ENCODE results near the gene NOS1AP.

NOS1AP gene

DNA sequence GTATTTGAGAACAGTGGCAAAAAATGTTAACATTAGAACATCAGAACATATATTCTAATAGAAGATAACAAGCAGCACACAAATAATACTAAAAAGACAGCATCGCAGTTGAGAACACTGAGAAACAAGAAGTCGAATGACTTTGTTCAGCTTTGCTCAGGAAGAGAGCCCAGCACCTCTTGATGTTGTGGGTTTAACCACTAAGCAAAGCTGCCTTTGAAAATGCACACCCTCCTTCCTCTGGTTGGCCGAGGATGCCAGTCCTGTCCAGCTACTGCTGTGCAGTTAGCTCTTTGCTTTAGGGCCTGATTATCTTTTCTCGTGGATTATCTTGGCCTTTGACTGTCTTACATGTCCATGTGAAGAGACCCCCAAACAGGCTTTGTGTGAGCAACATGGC, 246.7 kb downstream of the NOS1AP start:
- TF ChIP-seq, protein P1, sequence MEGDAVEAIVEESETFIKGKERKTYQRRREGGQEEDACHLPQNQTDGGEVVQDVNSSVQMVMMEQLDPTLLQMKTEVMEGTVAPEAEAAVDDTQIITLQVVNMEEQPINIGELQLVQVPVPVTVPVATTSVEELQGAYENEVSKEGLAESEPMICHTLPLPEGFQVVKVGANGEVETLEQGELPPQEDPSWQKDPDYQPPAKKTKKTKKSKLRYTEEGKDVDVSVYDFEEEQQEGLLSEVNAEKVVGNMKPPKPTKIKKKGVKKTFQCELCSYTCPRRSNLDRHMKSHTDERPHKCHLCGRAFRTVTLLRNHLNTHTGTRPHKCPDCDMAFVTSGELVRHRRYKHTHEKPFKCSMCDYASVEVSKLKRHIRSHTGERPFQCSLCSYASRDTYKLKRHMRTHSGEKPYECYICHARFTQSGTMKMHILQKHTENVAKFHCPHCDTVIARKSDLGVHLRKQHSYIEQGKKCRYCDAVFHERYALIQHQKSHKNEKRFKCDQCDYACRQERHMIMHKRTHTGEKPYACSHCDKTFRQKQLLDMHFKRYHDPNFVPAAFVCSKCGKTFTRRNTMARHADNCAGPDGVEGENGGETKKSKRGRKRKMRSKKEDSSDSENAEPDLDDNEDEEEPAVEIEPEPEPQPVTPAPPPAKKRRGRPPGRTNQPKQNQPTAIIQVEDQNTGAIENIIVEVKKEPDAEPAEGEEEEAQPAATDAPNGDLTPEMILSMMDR (IDR thresholded peaks at IDR 0.05; ENCODE audit: insufficient read depth, low read depth, low read length, missing control alignments) = no peak
- DNase-seq (ENCODE audit: low read depth) = no peak
- no peak overlapping the region for H3K4me3 ChIP-seq (ENCODE audit: low read depth, low read length)

- DNase-seq (ENCODE audit: low read depth) = no peak
- no peak overlapping the region for H3K4me3 ChIP-seq (ENCODE audit: low read depth, low read length)
- TF ChIP-seq, protein P1 (IDR thresholded peaks at IDR 0.05; ENCODE audit: insufficient read depth, low read depth, low read length, missing control alignments) = no peak
Measured at GRCh38 chr1:162317621-162318020, 248.1 kb downstream of the NOS1AP start.

DNA sequence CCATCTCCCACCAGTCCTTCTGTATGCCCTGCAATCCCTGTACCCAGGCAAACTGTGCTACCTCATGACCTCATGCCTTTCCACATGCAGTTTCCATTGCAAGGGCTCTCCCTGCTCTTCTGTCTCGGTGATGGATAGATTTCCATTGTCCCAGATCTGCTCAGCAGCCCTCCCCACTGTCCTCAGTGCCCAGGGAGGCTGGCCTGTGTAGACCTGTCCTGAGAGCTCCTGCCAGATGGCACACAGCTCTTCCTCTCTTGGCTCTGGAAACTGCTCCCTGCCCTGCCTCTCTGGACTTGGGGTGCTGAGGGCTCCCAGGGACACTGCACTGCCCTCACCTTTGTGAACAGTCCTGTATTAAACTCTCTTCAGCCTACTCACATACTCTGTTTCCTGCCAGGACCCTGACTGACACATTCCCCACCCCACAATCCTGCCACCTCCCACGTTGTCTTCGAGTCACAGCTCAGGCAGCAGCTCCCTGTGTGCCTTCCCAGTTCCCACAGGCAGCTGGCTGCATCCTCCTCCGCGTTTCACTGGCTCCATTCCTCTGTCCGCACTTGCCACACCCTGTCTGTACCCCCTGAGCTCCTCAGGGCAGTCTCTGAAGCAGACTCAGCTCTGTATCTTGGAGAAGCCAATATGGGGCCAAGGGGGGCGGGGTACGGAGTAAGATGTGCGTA, 250.1 kb downstream of the NOS1AP start:
- DNase-seq (ENCODE audit: low read depth) = no peak
- no peak overlapping the region for H3K4me3 ChIP-seq (ENCODE audit: low read depth, low read length)
- TF ChIP-seq, protein P1 (IDR thresholded peaks at IDR 0.05; ENCODE audit: insufficient read depth, low read depth, low read length, missing control alignments) = no peak

- no peak for DNase-seq (ENCODE audit: low read depth)
- H3K4me3 ChIP-seq (ENCODE audit: low read depth, low read length) = no peak overlapping the region
- TF ChIP-seq, protein P1 (IDR thresholded peaks at IDR 0.05; ENCODE audit: insufficient read depth, low read depth, low read length, missing control alignments) = no peak
Measured at GRCh38 chr1:162321809-162322422, 252.4 kb downstream of the NOS1AP start.

DNA sequence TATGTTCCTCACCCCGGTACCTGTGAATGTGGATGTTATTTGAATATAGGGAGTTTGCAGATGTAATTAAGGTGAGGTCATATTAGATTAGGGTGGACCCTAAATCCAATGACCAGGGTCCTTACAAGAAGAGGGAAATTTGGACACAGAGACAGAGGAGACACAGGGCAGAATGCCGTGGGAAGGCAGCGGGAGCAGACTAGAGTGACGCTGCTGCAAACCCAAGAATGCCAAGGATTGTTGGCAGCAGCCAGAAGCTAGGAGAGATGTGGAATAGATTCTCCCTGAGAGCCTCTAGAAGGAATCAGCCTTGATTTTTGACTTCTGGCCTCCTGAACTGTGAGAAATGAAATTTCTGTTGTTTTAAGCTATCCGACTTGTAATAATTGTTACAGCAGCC, 253.5 kb downstream of the NOS1AP start:
- TF ChIP-seq, protein P1 (IDR thresholded peaks at IDR 0.05; ENCODE audit: insufficient read depth, low read depth, low read length, missing control alignments) = no peak
- DNase-seq (ENCODE audit: low read depth) = no peak

DNA sequence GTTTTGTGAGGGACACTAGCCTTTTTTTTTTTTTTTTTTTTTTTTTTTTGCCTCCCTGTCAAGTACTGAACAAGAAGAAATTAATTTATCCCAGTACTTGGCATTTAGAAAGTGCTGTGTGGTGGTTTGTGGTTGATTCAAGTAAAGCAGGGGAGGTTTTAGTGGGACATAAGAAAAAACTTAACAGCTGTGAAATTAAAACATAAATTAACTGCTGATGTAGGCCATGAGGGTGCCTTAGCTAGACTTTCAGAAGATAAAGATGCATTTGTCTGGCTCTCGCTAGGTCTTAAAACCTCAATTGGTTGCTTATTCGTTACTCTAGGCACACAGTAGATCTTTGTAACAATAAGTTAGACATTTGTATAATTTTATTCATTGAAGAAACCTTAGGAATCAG, 254.9 kb downstream of the NOS1AP start:
- no peak overlapping the region for H3K4me3 ChIP-seq (ENCODE audit: low read depth, low read length)

More for the DNA sequence above, 253.5 kb downstream of the NOS1AP start:
- no peak overlapping the region for H3K4me3 ChIP-seq (ENCODE audit: low read depth, low read length)

More for the DNA sequence above, 254.9 kb downstream of the NOS1AP start:
- no peak for DNase-seq (ENCODE audit: low read depth)
- TF ChIP-seq, protein P1 (IDR thresholded peaks at IDR 0.05; ENCODE audit: insufficient read depth, low read depth, low read length, missing control alignments) = no peak

Data from GM12865 (cell line).